ENCODE data around the gene C11orf54. TPM values are rescaled to one million over a fixed set of nuclear protein-coding genes. Genes with fewer than 3 reads are reported as not detected.

C11orf54 gene
- total and polyA plus RNA-seq, 10 of the 15 experiments (the other 5 are each of a cell fraction or from before 2014, with no cell fraction given) = 15.1 to 32.3 (median 26.8) TPM

DNA sequence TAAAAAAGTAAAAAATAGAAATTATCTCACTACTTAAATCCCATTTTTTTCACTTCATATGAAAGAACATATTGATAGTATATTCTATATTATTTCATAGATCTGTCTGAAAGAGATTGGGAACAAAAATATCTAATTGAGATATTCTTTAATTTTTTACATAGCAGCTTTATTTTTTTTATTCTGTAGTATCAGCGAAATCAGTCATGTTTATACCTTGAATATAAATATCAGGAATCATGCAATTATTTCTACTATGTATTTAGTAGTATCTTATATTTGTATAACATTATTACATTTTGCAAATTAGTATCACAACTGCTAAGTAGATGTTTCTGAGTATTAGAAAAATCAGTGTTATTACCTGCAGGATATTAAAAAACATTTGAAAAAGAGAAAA, 20.4 kb downstream of the C11orf54 start (continued):
- TF ChIP-seq, protein P1, sequence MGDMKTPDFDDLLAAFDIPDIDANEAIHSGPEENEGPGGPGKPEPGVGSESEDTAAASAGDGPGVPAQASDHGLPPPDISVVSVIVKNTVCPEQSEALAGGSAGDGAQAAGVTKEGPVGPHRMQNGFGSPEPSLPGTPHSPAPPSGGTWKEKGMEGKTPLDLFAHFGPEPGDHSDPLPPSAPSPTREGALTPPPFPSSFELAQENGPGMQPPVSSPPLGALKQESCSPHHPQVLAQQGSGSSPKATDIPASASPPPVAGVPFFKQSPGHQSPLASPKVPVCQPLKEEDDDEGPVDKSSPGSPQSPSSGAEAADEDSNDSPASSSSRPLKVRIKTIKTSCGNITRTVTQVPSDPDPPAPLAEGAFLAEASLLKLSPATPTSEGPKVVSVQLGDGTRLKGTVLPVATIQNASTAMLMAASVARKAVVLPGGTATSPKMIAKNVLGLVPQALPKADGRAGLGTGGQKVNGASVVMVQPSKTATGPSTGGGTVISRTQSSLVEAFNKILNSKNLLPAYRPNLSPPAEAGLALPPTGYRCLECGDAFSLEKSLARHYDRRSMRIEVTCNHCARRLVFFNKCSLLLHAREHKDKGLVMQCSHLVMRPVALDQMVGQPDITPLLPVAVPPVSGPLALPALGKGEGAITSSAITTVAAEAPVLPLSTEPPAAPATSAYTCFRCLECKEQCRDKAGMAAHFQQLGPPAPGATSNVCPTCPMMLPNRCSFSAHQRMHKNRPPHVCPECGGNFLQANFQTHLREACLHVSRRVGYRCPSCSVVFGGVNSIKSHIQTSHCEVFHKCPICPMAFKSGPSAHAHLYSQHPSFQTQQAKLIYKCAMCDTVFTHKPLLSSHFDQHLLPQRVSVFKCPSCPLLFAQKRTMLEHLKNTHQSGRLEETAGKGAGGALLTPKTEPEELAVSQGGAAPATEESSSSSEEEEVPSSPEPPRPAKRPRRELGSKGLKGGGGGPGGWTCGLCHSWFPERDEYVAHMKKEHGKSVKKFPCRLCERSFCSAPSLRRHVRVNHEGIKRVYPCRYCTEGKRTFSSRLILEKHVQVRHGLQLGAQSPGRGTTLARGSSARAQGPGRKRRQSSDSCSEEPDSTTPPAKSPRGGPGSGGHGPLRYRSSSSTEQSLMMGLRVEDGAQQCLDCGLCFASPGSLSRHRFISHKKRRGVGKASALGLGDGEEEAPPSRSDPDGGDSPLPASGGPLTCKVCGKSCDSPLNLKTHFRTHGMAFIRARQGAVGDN (IDR thresholded peaks at IDR 0.05) = no peak
- TF ChIP-seq, protein P2, sequence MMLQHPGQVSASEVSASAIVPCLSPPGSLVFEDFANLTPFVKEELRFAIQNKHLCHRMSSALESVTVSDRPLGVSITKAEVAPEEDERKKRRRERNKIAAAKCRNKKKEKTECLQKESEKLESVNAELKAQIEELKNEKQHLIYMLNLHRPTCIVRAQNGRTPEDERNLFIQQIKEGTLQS (IDR thresholded peaks at IDR 0.05; ENCODE audit: borderline replicate concordance, extremely low read depth, low read depth, low read length) = no peak
- no peak for TF ChIP-seq BHLHE40 (IDR thresholded peaks at IDR 0.05; ENCODE audit: borderline replicate concordance in 1 of 2, low read depth in 2 of 2, low read length in 1 of 2)
- no peak for TF ChIP-seq HDGF (IDR thresholded peaks at IDR 0.05)
- TF ChIP-seq, protein P3, sequence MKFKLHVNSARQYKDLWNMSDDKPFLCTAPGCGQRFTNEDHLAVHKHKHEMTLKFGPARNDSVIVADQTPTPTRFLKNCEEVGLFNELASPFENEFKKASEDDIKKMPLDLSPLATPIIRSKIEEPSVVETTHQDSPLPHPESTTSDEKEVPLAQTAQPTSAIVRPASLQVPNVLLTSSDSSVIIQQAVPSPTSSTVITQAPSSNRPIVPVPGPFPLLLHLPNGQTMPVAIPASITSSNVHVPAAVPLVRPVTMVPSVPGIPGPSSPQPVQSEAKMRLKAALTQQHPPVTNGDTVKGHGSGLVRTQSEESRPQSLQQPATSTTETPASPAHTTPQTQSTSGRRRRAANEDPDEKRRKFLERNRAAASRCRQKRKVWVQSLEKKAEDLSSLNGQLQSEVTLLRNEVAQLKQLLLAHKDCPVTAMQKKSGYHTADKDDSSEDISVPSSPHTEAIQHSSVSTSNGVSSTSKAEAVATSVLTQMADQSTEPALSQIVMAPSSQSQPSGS (IDR thresholded peaks at IDR 0.05; ENCODE audit: low read length) = no peak
- TF ChIP-seq ZNF622 (IDR thresholded peaks at IDR 0.05) = no peak
- no peak for TF ChIP-seq JUNB (IDR thresholded peaks at IDR 0.05)
- no peak for TF ChIP-seq FOXK2 (IDR thresholded peaks at IDR 0.05)
- no peak for TF ChIP-seq GATAD2B (conservative IDR thresholded peaks at IDR 0.05; ENCODE audit: low read depth)
